ENCODE data around the gene SULT2B1. TPM values are rescaled to one million over a fixed set of nuclear protein-coding genes. Genes with fewer than 3 reads are reported as not detected.

The SULT2B1 gene
- polyA plus RNA-seq, 2 of the 4 experiments (the other 2 are of a cell fraction): 22.2 to 34.3 TPM

DNA sequence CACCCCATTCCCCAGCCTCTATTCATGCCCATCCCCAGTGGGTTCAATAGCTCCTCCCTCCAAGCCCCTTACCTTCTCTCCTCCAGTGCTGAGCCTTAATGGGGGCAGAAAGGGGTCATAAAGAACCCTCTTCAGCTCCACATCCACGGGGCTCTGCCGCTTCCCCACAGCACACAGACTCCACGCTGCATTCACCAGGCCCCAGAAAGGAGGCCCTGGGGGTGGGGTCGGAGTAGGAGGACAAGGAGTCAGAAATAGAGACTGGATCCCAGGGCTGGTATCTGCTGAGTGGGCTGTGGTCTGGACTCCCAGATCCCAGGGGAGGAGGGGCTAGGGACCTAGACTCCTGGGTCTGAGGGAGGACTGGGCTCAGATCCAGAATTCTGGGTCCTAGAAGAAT is 92.4 kb downstream of the SULT2B1 start (continued):
- TF ChIP-seq, protein P1, sequence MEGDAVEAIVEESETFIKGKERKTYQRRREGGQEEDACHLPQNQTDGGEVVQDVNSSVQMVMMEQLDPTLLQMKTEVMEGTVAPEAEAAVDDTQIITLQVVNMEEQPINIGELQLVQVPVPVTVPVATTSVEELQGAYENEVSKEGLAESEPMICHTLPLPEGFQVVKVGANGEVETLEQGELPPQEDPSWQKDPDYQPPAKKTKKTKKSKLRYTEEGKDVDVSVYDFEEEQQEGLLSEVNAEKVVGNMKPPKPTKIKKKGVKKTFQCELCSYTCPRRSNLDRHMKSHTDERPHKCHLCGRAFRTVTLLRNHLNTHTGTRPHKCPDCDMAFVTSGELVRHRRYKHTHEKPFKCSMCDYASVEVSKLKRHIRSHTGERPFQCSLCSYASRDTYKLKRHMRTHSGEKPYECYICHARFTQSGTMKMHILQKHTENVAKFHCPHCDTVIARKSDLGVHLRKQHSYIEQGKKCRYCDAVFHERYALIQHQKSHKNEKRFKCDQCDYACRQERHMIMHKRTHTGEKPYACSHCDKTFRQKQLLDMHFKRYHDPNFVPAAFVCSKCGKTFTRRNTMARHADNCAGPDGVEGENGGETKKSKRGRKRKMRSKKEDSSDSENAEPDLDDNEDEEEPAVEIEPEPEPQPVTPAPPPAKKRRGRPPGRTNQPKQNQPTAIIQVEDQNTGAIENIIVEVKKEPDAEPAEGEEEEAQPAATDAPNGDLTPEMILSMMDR (IDR thresholded peaks at IDR 0.05): no peak
- TF ChIP-seq JUN (IDR thresholded peaks at IDR 0.05): no peak
- no peak for TF ChIP-seq NR3C1 (IDR thresholded peaks at IDR 0.05)
- TF ChIP-seq HOXB13 (CRISPR knock-in tag; IDR thresholded peaks at IDR 0.05; ENCODE audit: low read depth): no peak
- no peak for TF ChIP-seq RCOR1 (IDR thresholded peaks at IDR 0.05; ENCODE audit: low read depth, low read length)
- no peak for TF ChIP-seq HOXB5 (CRISPR knock-in tag; IDR thresholded peaks at IDR 0.05)
- TF ChIP-seq TFCP2L1 (CRISPR knock-in tag; IDR thresholded peaks at IDR 0.05): no peak
- TF ChIP-seq ESRRA (IDR thresholded peaks at IDR 0.05; ENCODE audit: borderline replicate concordance, low read length): no peak

DNA sequence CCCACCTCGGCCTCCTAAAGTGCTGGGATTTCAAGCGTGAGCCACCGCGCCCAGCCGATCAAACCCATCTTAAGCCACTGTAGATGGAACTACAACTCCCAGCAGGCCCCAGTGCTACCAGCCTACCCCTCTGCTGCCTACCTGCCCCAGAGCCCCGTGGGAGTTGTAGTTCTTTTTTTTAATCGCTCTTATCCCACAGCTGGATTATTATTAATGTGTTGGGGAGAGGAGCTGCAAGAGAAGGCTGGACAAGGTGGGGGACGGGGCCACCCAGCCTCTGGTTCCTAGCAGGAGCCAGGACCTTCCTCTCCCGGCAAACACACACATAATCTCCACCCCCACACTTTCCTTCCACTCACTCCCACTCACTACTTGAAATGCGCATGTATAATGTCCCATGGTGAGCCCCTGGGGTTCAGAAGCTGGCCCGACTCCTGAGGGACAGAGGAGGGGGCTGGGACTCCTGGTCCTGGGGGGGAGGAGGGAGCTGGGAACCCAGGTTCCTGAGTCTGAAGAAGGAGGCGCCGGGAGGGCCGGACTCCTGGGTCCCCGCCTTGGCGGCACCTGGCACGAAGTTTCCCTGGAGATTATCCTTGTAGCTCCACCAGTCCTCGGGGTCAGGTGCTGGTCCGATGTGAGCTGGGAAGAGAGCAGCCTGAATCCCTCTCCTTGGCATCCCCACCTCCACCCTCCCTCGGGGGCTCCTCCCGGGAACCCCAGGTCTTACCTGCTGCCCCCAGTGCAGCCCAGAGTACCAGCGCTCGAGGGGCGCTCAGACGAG is 93.1 kb downstream of the SULT2B1 start:
- ChIA-PET CTCF (interaction anchor here (0.5 to 3.5 kb wide), 45 partner anchors 9 to 349 kb away, joined by 3 to 39 read pairs (median 5); partner anchors contain the start of genes FUT1, HSD17B14, IZUMO1 and KDELR1), POLR2A (interaction anchor here (0.5 to 3.1 kb wide), 9 partner anchors 10 to 316 kb away, joined by 3 to 15 read pairs (median 5); partner anchors contain the start of genes PPP1R15A, RPL18 and SPHK2)
- Histone ChIP-seq H3K27ac (peak overlapping the region; percentile 87 to 88), H3K4me1 (peaks cover 18% of the 10 kb centered on the region; the same call in 2 of the 3 replicates), H3K4me2 (peak overlapping the region; percentile 94), H3K4me3 (peak overlapping the region; percentile 54), H3K9me3 (no peaks in the 10 kb centered on the region)
- WGBS (ENCODE audit: missing lambda C conversion rate): 4% methylated on average over 18 of the region's 25 CpGs
- DNase-seq (ENCODE audit: low read depth in 1 of 2, low spot score in 1 of 2) (peak; percentile 86 to 88), ATAC-seq (peak; percentile 65 to 83), FAIRE-seq (no peak)
- TF ChIP-seq BHLHE40 (IDR thresholded peaks at IDR 0.05; ENCODE audit: low read depth, low read length) (no peak), FOXS1 (CRISPR knock-in tag; IDR thresholded peaks at IDR 0.05) (0 out of 2 replicates have a peak, but pooled peaks have one; percentile 54), JUN (IDR thresholded peaks at IDR 0.05) (peak in 1 of 2 experiments; percentile 25; a peak in 1 of 5 replicates)
- TF ChIP-seq, protein P2, sequence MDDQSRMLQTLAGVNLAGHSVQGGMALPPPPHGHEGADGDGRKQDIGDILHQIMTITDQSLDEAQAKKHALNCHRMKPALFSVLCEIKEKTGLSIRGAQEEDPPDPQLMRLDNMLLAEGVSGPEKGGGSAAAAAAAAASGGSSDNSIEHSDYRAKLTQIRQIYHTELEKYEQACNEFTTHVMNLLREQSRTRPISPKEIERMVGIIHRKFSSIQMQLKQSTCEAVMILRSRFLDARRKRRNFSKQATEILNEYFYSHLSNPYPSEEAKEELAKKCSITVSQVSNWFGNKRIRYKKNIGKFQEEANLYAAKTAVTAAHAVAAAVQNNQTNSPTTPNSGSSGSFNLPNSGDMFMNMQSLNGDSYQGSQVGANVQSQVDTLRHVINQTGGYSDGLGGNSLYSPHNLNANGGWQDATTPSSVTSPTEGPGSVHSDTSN (IDR thresholded peaks at IDR 0.05): 0 out of 2 replicates have a peak, but pooled peaks have one; percentile 44

DNA sequence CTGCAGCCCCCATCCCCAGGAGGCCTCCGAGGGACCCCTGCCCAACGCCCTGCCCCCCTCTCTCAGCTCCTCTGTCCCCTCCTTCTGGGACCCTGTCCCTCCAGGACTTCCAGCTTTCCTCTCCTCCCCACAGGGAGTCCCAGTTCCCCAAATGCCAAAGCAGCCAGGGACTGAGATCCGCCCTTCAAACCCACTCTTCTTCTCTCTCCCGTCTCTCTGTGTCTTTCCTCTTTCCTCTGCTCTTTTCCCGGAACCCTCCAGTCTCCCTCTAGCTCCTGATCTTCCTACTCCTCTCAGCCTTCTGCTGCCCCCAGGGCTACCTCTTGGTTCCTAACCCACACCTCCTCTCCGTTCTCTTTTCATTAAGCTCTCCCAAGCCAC is 93.6 kb downstream of the SULT2B1 start:
- H3K9me3 ChIP-seq: no peaks in the 10 kb centered on the region
- FAIRE-seq: no peak
- peak overlapping the region; percentile 54 for H3K4me3 ChIP-seq
- ChIA-PET POLR2A (interaction anchor here (1.0 to 3.1 kb wide), 10 partner anchors 11 to 316 kb away, joined by 3 to 15 read pairs (median 4); partner anchors contain the start of genes PPP1R15A, RPL18 and SPHK2), CTCF (interaction anchor here (0.5 to 3.5 kb wide), 59 partner anchors 9 to 348 kb away, joined by 3 to 39 read pairs (median 4); partner anchors contain the start of genes FUT1, FUT2, HSD17B14 and IZUMO1)
- peak overlapping the region; percentile 87 to 88 for H3K27ac ChIP-seq
- peak; percentile 45 to 51 for ATAC-seq
- no peak for DNase-seq (ENCODE audit: low read depth in 1 of 2, low spot score in 1 of 2)
- WGBS (ENCODE audit: missing lambda C conversion rate): 2% methylated on average over 6 of the region's 6 CpGs
- peak overlapping the region; percentile 94 for H3K4me2 ChIP-seq
- H3K4me1 ChIP-seq: peaks cover 18% of the 10 kb centered on the region; the same call in 2 of the 3 replicates
- no peak for TF ChIP-seq ZNF302 (CRISPR knock-in tag; IDR thresholded peaks at IDR 0.05)
- no peak for TF ChIP-seq RAD21 (conservative IDR thresholded peaks at IDR 0.05 in 1 of 2, IDR thresholded peaks at IDR 0.05 in 1 of 2)
- no peak for TF ChIP-seq GATA3 (IDR thresholded peaks at IDR 0.05; ENCODE audit: borderline replicate concordance)
- TF ChIP-seq, protein P3, sequence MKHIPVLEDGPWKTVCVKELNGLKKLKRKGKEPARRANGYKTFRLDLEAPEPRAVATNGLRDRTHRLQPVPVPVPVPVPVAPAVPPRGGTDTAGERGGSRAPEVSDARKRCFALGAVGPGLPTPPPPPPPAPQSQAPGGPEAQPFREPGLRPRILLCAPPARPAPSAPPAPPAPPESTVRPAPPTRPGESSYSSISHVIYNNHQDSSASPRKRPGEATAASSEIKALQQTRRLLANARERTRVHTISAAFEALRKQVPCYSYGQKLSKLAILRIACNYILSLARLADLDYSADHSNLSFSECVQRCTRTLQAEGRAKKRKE (CRISPR knock-in tag; IDR thresholded peaks at IDR 0.05; ENCODE audit: low read depth): no peak
- no peak for TF ChIP-seq KDM1A (IDR thresholded peaks at IDR 0.05; ENCODE audit: low read depth)
- TF ChIP-seq NPAS2 (CRISPR knock-in tag; IDR thresholded peaks at IDR 0.05; ENCODE audit: borderline replicate concordance): no peak
- no peak for TF ChIP-seq BHLHE40 (IDR thresholded peaks at IDR 0.05; ENCODE audit: low read depth, low read length)
- TF ChIP-seq FOSL2 (IDR thresholded peaks at IDR 0.05): no peak
- no peak for TF ChIP-seq FOSL2 (CRISPR knock-in tag; IDR thresholded peaks at IDR 0.05)
- no peak for TF ChIP-seq ZC3H11A (IDR thresholded peaks at IDR 0.05)

Measured in A549 (cell line).